Pericardium fibroblast (primary cell): ENCODE data around the gene EXOSC2. TPM values are rescaled to one million over a fixed set of nuclear protein-coding genes. Genes with fewer than 3 reads are reported as not detected.

ENCODE experiments used
- total RNA-seq: library from RNA; depleted of rRNA; stranded (reverse); fragments of >200 nt; gene quantifications from 2 replicates; pipeline ENCODE4 v1.2.3, GENCODE V29; 2015

EXOSC2 gene
- 18.3 and 22.3 TPM in 2 replicates for total RNA-seq

GRCh38 chr9:130693426-130694191, at the start of gene EXOSC2:
Gene EXOSC2, plus strand, starts transcription at chr9:130693780. Its CDS starts 12 bp downstream, at chr9:130693792.

GRCh38 chr9:130664251-130665028, 29.1 kb upstream of the EXOSC2 start, which contains the start of gene PRDM12:
Gene PRDM12, plus strand, starts transcription at chr9:130664594. Its CDS starts 60 bp downstream, at chr9:130664654.

Other genes with a start within 250 kb of the EXOSC2 start
- 273 and 384 TPM in 2 replicates for gene ASS1, start 248.8 kb upstream of the EXOSC2 start, total RNA-seq
- gene FUBP3, start 114.2 kb upstream of the EXOSC2 start, total RNA-seq = 26.2 and 27.8 TPM in 2 replicates
- gene PRDM12, start 29.2 kb upstream of the EXOSC2 start, total RNA-seq = 0.12 TPM in 1 of 2 replicates, not detected in the other
- gene ABL1, start 141.5 kb downstream of the EXOSC2 start, total RNA-seq = 47.7 and 59.8 TPM in 2 replicates
- not detected in 2 replicates for gene QRFP, start 203.0 kb downstream of the EXOSC2 start, total RNA-seq
- 1.4 TPM in 2 replicates for gene FIBCD1, start 245.5 kb downstream of the EXOSC2 start, total RNA-seq